Measurements from ENCODE around the gene TEX38. TPM values are rescaled to one million over a fixed set of nuclear protein-coding genes. Genes with fewer than 3 reads are reported as not detected.
A peak's percentile ranks its signal among the peaks of the same experiment; 100 is the strongest.

Gene TEX38
- total and polyA plus RNA-seq, 8 donors, result not detected

DNA sequence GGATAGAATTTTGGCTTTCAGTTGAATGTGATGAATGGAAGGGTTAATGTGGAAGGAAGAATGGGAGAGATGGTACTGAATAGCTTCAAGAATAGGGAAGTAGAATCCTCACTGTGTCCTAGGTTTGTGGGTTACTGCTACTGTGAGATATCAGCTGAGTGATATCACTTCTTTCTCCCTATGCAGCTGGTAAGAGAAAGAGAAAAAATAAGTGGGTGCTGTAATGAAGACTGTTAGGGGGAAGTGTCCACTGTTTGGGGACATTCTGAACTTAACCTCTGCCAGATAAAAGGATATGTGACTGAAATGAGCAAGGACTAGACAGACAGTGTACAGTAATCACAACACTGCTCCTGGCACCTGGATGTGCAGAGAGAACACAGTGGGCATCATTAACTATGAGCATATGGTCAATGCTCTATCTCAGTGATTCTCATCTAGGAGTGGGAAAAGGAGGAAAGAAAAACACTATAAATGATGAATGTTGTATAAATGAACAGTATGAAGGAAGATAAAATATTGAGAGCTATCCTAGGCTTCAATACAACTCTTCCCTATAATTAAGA, 29.5 kb upstream of the TEX38 start:
- DNase-seq, result no peak
- H3K36me3 ChIP-seq, result peaks cover 0 to 42% (median 34%) of the 10 kb centered on the region in 4 donors
- no peak for TF ChIP-seq POLR2AphosphoS5 (IDR thresholded peaks at IDR 0.05)
- no peak for TF ChIP-seq EP300 (IDR thresholded peaks at IDR 0.05)
- TF ChIP-seq POLR2A (IDR thresholded peaks at IDR 0.05), result no peak
- no peak for TF ChIP-seq CTCF (IDR thresholded peaks at IDR 0.05)
- no peaks in the 10 kb centered on the region for H3K27me3 ChIP-seq
- H3K4me1 ChIP-seq, result peaks cover 4 to 56% (median 33%) of the 10 kb centered on the region in 4 donors
- H3K4me3 ChIP-seq, result no peak overlapping the region
- H3K27ac ChIP-seq, result peak overlapping the region in 1 of 5 donors; percentile 12
- no peaks in the 10 kb centered on the region for H3K9me3 ChIP-seq
- intact Hi-C loops (cut with DNase I; ENCODE audit: low total_unique reads), result no loop called here

DNA sequence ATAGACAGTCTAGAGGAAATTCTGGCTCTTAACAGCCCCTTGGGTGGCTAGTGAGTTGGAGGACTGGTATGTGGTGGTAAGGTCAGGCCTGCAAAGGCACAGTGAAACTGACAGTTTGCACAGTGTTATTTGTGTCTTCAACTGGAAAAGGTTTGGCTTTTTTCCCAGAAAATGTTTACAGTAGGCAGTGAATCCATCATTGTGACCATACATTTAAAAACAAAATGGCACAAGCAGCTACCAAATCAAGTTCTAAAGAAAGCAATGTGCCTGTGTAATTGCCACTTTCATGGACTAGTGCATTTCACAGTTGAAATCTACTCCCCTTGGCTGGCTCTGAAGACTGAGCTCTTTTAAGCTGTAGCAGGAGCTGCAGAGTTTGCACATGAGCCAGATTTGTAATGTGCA, 28.3 kb upstream of the TEX38 start:
- peak in 1 of 3 donors; percentile 26 for TF ChIP-seq POLR2AphosphoS5 (IDR thresholded peaks at IDR 0.05)
- no peak for TF ChIP-seq CTCF (IDR thresholded peaks at IDR 0.05)
- TF ChIP-seq EP300 (IDR thresholded peaks at IDR 0.05), result no peak
- DNase-seq, result peak in 1 of 2 donors; percentile 62
- H3K36me3 ChIP-seq, result peaks cover 0 to 47% (median 41%) of the 10 kb centered on the region in 4 donors

GRCh38 chr1:46645815-46646214, 25.8 kb upstream of the TEX38 start:
- WGBS, 5 donors, result 80 to 96% (median 96%) methylated on average over 4 of the region's 4 CpGs
- no peak overlapping the region for H3K4me3 ChIP-seq
- no peaks in the 10 kb centered on the region for H3K27me3 ChIP-seq
- DNase-seq, result no peak
- peaks cover 7 to 67% (median 62%) of the 10 kb centered on the region in 4 donors for H3K36me3 ChIP-seq
- H3K27ac ChIP-seq, result no peak overlapping the region
- H3K4me1 ChIP-seq, result peaks cover 4 to 27% (median 17%) of the 10 kb centered on the region in 4 donors
- peaks cover 0 to 9% (median 2%) of the 10 kb centered on the region in 4 donors for H3K9me3 ChIP-seq
- TF ChIP-seq EP300 (IDR thresholded peaks at IDR 0.05) (no peak), CTCF (IDR thresholded peaks at IDR 0.05) (no peak)
- intact Hi-C loops (cut with DNase I; ENCODE audit: low total_unique reads), result no loop called here

More for the DNA sequence above, 28.3 kb upstream of the TEX38 start:
- Histone ChIP-seq H3K4me1 (peaks cover 4 to 49% (median 30%) of the 10 kb centered on the region in 4 donors), H3K4me3 (no peak overlapping the region), H3K27me3 (no peaks in the 10 kb centered on the region), H3K9me3 (no peaks in the 10 kb centered on the region), H3K27ac (peak overlapping the region in 1 of 5 donors; percentile 15)
- intact Hi-C loops (cut with DNase I; ENCODE audit: low total_unique reads), result no loop called here

GRCh38 chr1:46646331-46646730, 25.3 kb upstream of the TEX38 start:
- H3K27ac ChIP-seq, result no peak overlapping the region
- no peaks in the 10 kb centered on the region for H3K27me3 ChIP-seq
- WGBS, 5 donors, result 68 to 83% (median 82%) methylated on average over 1 of the region's 1 CpG
- H3K36me3 ChIP-seq, result peaks cover 7 to 67% (median 62%) of the 10 kb centered on the region in 4 donors
- H3K9me3 ChIP-seq, result peaks cover 0 to 9% (median 2%) of the 10 kb centered on the region in 4 donors
- H3K4me1 ChIP-seq, result peaks cover 4 to 26% (median 17%) of the 10 kb centered on the region in 4 donors
- TF ChIP-seq POLR2A (IDR thresholded peaks at IDR 0.05) (no peak), POLR2AphosphoS5 (IDR thresholded peaks at IDR 0.05) (no peak), CTCF (IDR thresholded peaks at IDR 0.05) (no peak), EP300 (IDR thresholded peaks at IDR 0.05) (no peak)
- intact Hi-C loops (cut with DNase I; ENCODE audit: low total_unique reads), result no loop called here
- no peak overlapping the region for H3K4me3 ChIP-seq
- no peak for DNase-seq
